Liver (tissue), 9 donors: ENCODE measurements around the gene LRRC51. TPM values are rescaled to one million over a fixed set of nuclear protein-coding genes. Genes with fewer than 3 reads are reported as not detected.

Experiments
- DNase-seq: peaks from one replicate; pipeline ENCODE4 v3.0.0-alpha.2; 2017; ENCODE audit warnings: low spot score
- H3K27ac ChIP-seq, 2 donors: one replicate each; pipeline ENCODE4 v1.7.0; 2013; ENCODE audit warnings: inconsistent platforms in 2 of 2, low read length in 2 of 2, control low read depth in 1 of 2, low read depth in 1 of 2, mild to moderate bottlenecking in 1 of 2
- H3K27me3 ChIP-seq, 4 donors: one replicate each; pipeline versions ENCODE4 v1.6.1 to v1.7.0; 2013; ENCODE audit warnings: low read length in 3 of 4, inconsistent platforms in 1 of 4, mild to moderate bottlenecking in 1 of 4, moderate library complexity in 1 of 4; ENCODE audit not compliant: control insufficient read depth in 4 of 4, insufficient read depth in 4 of 4
- H3K36me3 ChIP-seq, 4 donors: one replicate each; pipeline versions ENCODE4 v1.6.1 to v1.7.0; 2013; ENCODE audit warnings: low read length in 3 of 4, mild to moderate bottlenecking in 3 of 4, low read depth in 1 of 4, moderate library complexity in 1 of 4; ENCODE audit not compliant: control insufficient read depth in 4 of 4, insufficient read depth in 3 of 4
- H3K4me1 ChIP-seq, 4 donors: one replicate each; pipeline versions ENCODE4 v1.6.1 to v1.7.0; 2013; ENCODE audit warnings: low read length in 3 of 4, mild to moderate bottlenecking in 3 of 4, moderate library complexity in 1 of 4; ENCODE audit not compliant: control insufficient read depth in 4 of 4, insufficient read depth in 4 of 4
- H3K4me3 ChIP-seq, 3 donors: one replicate each; pipeline versions ENCODE4 v1.6.1 to v1.7.0; 2013; ENCODE audit warnings: low read length in 3 of 3, control low read depth in 1 of 3, low read depth in 1 of 3, mild to moderate bottlenecking in 1 of 3
- H3K9ac ChIP-seq, 2 donors: one replicate each; pipeline ENCODE4 v1.7.0; 2013; ENCODE audit warnings: low read length in 2 of 2, mild to moderate bottlenecking in 2 of 2, moderate library complexity in 2 of 2, control low read depth in 1 of 2, low read depth in 1 of 2
- H3K9me3 ChIP-seq, 4 donors: one replicate each; pipeline versions ENCODE4 v1.6.1 to v1.7.0; 2013; ENCODE audit warnings: low read length in 3 of 4; ENCODE audit not compliant: control insufficient read depth in 4 of 4
- EGR1 ChIP-seq, 2 donors: IDR thresholded peaks; 2 replicates each; pipeline ENCODE4 v1.6.1; 2016 to 2018; ENCODE audit warnings: antibody characterized with exemption in 2 of 2, low read depth in 2 of 2
- FOXA1 ChIP-seq: IDR thresholded peaks from 2 replicates; pipeline ENCODE4 v1.6.1; 2016; ENCODE audit warnings: antibody characterized with exemption
- FOXA2 ChIP-seq: IDR thresholded peaks from 2 replicates; pipeline ENCODE4 v1.6.1; 2016; ENCODE audit warnings: antibody characterized with exemption
- HNF4A ChIP-seq, 2 donors: conservative IDR thresholded peaks; 2 replicates each; pipeline ENCODE4 v1.6.1; 2016; ENCODE audit warnings: antibody characterized with exemption in 2 of 2, mild to moderate bottlenecking in 2 of 2
- HNF4G ChIP-seq: IDR thresholded peaks from 2 replicates; pipeline ENCODE4 v1.6.1; 2016; ENCODE audit warnings: antibody characterized with exemption
- MAX ChIP-seq: IDR thresholded peaks from 2 replicates; pipeline ENCODE4 v1.6.1; 2016; ENCODE audit warnings: antibody characterized with exemption
- NR2F2 ChIP-seq: IDR thresholded peaks from 2 replicates; pipeline ENCODE4 v1.6.1; 2016; ENCODE audit warnings: antibody characterized with exemption
- RAD21 ChIP-seq, 2 donors: IDR thresholded peaks; 2 replicates each; pipeline ENCODE4 v1.6.1; 2016; ENCODE audit warnings: antibody characterized with exemption in 2 of 2, mild to moderate bottlenecking in 2 of 2
- RXRA ChIP-seq, 2 donors: IDR thresholded peaks; 2 replicates each; pipeline ENCODE4 v1.6.1; 2017 to 2018; ENCODE audit warnings: antibody characterized with exemption in 2 of 2, mild to moderate bottlenecking in 1 of 2
- TAF1 ChIP-seq: conservative IDR thresholded peaks from 2 replicates; pipeline ENCODE4 v1.6.1; 2016; ENCODE audit warnings: antibody characterized with exemption, mild to moderate bottlenecking
- YY1 ChIP-seq: IDR thresholded peaks from 2 replicates; pipeline ENCODE4 v1.6.1; 2016; ENCODE audit warnings: antibody characterized with exemption, mild to moderate bottlenecking
- ZBTB33 ChIP-seq: IDR thresholded peaks from 2 replicates; pipeline ENCODE4 v1.6.1; 2016; ENCODE audit warnings: antibody characterized with exemption
- WGBS: extraction: QIAGEN DNeasy Blood & Tissue Kit; methylation state at CpG from one replicate; pipeline ENCODE4 v1.1.7; 2013; 5-methylcytosine and 5-hydroxymethylcytosine counted together
- polyA plus RNA-seq, 2 donors: library from polyadenylated mRNA; stranded (reverse) in 1 of 2; unstranded in 1 of 2; fragments of 200-250 nt in 1 of 2; fragments of >200 nt in 1 of 2; fragmentation: Nextera tagmentation in 1 of 2; extraction: Ambion mirVana in 1 of 2; gene quantifications; one replicate each; pipeline versions ENCODE4 v1.2.1 to v1.2.3, GENCODE V29; 2013 to 2015
- total RNA-seq, 2 donors: library from RNA; depleted of rRNA; stranded (reverse); fragments of >200 nt; gene quantifications; one replicate each; pipeline ENCODE4 v1.2.3, GENCODE V29; 2014
- TF ChIP-seq, protein P1 (sequence below): IDR thresholded peaks from 2 replicates; pipeline ENCODE4 v1.6.1; 2016; ENCODE audit warnings: antibody characterized with exemption, mild to moderate bottlenecking
- TF ChIP-seq, protein P2 (sequence below): IDR thresholded peaks from 2 replicates; pipeline ENCODE4 v1.6.1; 2016; ENCODE audit warnings: antibody characterized with exemption
- donor health status: healthy.
- donor health status: healthy.
- donor health status: healthy.
- donor health status: healthy.
- donor health status: healthy.

The LRRC51 gene
- total and polyA plus RNA-seq, 4 donors = 1.9 to 3.7 (median 3.2) TPM

DNA sequence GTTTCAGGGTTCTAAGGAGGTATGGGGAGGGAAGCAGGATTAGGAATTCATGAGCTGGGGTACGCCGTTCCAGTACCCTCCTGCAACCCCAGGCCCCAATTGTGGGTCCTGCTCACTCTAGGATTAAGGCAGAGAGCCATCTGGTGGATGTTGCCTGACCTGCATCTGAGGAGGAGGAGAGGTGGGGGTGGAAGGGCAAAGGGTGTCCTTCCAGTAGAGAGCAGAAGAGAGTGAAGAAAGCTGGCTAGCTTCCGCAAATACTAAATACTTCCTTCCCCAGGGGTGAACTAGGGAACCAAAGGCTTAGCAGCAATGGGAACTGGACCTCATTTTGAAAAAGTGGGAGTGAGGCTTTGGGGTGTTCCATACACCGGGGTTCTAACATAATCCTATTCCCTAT is 10.6 kb downstream of the LRRC51 start (continued):
- TF ChIP-seq, protein P1, sequence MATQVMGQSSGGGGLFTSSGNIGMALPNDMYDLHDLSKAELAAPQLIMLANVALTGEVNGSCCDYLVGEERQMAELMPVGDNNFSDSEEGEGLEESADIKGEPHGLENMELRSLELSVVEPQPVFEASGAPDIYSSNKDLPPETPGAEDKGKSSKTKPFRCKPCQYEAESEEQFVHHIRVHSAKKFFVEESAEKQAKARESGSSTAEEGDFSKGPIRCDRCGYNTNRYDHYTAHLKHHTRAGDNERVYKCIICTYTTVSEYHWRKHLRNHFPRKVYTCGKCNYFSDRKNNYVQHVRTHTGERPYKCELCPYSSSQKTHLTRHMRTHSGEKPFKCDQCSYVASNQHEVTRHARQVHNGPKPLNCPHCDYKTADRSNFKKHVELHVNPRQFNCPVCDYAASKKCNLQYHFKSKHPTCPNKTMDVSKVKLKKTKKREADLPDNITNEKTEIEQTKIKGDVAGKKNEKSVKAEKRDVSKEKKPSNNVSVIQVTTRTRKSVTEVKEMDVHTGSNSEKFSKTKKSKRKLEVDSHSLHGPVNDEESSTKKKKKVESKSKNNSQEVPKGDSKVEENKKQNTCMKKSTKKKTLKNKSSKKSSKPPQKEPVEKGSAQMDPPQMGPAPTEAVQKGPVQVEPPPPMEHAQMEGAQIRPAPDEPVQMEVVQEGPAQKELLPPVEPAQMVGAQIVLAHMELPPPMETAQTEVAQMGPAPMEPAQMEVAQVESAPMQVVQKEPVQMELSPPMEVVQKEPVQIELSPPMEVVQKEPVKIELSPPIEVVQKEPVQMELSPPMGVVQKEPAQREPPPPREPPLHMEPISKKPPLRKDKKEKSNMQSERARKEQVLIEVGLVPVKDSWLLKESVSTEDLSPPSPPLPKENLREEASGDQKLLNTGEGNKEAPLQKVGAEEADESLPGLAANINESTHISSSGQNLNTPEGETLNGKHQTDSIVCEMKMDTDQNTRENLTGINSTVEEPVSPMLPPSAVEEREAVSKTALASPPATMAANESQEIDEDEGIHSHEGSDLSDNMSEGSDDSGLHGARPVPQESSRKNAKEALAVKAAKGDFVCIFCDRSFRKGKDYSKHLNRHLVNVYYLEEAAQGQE = no peak
- TF ChIP-seq FOXA1 = no peak
- no peak for TF ChIP-seq EGR1 (IDR thresholded peaks at IDR 0.05; ENCODE audit: low read depth in 2 of 2)

- Histone ChIP-seq H3K36me3 (peaks cover 9 to 37% (median 28%) of the 10 kb centered on the region in 4 donors), H3K9ac (no peak overlapping the region), H3K27ac (no peak overlapping the region), H3K9me3 (no peaks in the 10 kb centered on the region), H3K4me1 (peaks cover 4 to 31% (median 25%) of the 10 kb centered on the region in 4 donors), H3K27me3 (no peaks in the 10 kb centered on the region), H3K4me3 (no peak overlapping the region)
- TF ChIP-seq YY1 = no peak
- no peak for TF ChIP-seq ZBTB33
- TF ChIP-seq NR2F2 = no peak
- TF ChIP-seq, protein P2, sequence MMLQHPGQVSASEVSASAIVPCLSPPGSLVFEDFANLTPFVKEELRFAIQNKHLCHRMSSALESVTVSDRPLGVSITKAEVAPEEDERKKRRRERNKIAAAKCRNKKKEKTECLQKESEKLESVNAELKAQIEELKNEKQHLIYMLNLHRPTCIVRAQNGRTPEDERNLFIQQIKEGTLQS = no peak
- no peak for TF ChIP-seq RAD21 (IDR thresholded peaks at IDR 0.05)
- TF ChIP-seq HNF4A (conservative IDR thresholded peaks at IDR 0.05) = no peak
- TF ChIP-seq MAX = no peak
- WGBS = 96% methylated on average over 3 of the region's 3 CpGs
- no peak for DNase-seq
Measured at GRCh38 chr11:72098741-72099140, 18.1 kb downstream of the LRRC51 start.

- Histone ChIP-seq H3K27ac (peak overlapping the region in 1 of 2 donors; percentile 24), H3K36me3 (peaks cover 9 to 29% (median 23%) of the 10 kb centered on the region in 4 donors), H3K27me3 (no peaks in the 10 kb centered on the region), H3K9me3 (no peaks in the 10 kb centered on the region), H3K4me1 (peaks cover 5 to 36% (median 29%) of the 10 kb centered on the region in 4 donors), H3K4me3 (no peak overlapping the region), H3K9ac (no peak overlapping the region)
- no peak for DNase-seq
- TF ChIP-seq RXRA (IDR thresholded peaks at IDR 0.05) = no peak
- TF ChIP-seq ZBTB33 = no peak
- TF ChIP-seq HNF4G = no peak
- TF ChIP-seq, protein P1 = no peak
- no peak for TF ChIP-seq TAF1
- TF ChIP-seq, protein P2 = no peak
- no peak for TF ChIP-seq FOXA2
- no peak for TF ChIP-seq NR2F2
- TF ChIP-seq FOXA1 = no peak
- 88% methylated on average over 3 of the region's 3 CpGs for WGBS
Measured at GRCh38 chr11:72100009-72100408, 19.4 kb downstream of the LRRC51 start.
